Right cardiac atrium (tissue), 5 donors: Measurements from ENCODE around the gene ZNF22. TPM values are rescaled to one million over a fixed set of nuclear protein-coding genes. Genes with fewer than 3 reads are reported as not detected.
A peak's percentile ranks its signal among the peaks of the same experiment; 100 is the strongest.

Experiments used
- ATAC-seq, 2 donors: fragments of 200-7000 bp; cut with Tn5 transposase; one replicate each; pipeline versions ENCODE4 v1.8.0 to v1.9.1; 2020; ENCODE audit warnings: moderate library complexity in 2 of 2, mild to moderate bottlenecking in 1 of 2
- DNase-seq, 3 donors: peaks; one replicate each; pipeline ENCODE4 v3.0.0-alpha.2; 2020
- H3K27ac ChIP-seq: one replicate; pipeline ENCODE4 v1.5.1; 2013; ENCODE audit warnings: mild to moderate bottlenecking, low read length, control low read depth, moderate library complexity
- H3K27me3 ChIP-seq: one replicate; pipeline ENCODE4 v1.6.1; 2013; ENCODE audit not compliant: control insufficient read depth, insufficient read depth
- H3K4me1 ChIP-seq: one replicate; pipeline ENCODE4 v1.6.1; 2013; ENCODE audit warnings: low read length; ENCODE audit not compliant: control insufficient read depth, insufficient read depth
- H3K4me3 ChIP-seq: one replicate; pipeline ENCODE4 v1.5.1; 2013; ENCODE audit warnings: low read length, control low read depth
- H3K9me3 ChIP-seq: one replicate; pipeline ENCODE4 v1.6.1; 2013; ENCODE audit warnings: low read length; ENCODE audit not compliant: control insufficient read depth
- WGBS: extraction: QIAGEN DNeasy Blood & Tissue Kit; methylation state at CpG from one replicate; pipeline ENCODE4 v1.1.7; 2013; 5-methylcytosine and 5-hydroxymethylcytosine counted together
- intact Hi-C, 4 donors: fragments of 100-400 bp; cut with DNase I; formaldehyde crosslinking; loops; one replicate each; pipeline versions ENCODE4 v1.11.0 to v1.14.0; 2022 to 2023
- polyA plus RNA-seq: library from polyadenylated mRNA; stranded (reverse); fragments of 200-250 nt; gene quantifications from one replicate; pipeline ENCODE4 v1.2.3, GENCODE V29; 2013
- total RNA-seq, 4 donors: library from RNA; stranded (reverse); fragmentation: NEBNext Ultra II Directional; extraction: Animal tissue kit (Norgen Biotek cat#: 25700); gene quantifications; one replicate each; pipeline ENCODE4 v1.2.1, GENCODE V29; 2021
- donor health status: healthy with polysubstance abuse.
- donor health status: DM: no; HTN: yes; CAD: no.
- donor health status: DM: no; HTN: no; CAD: no.
- donor health status: DM: no; HTN: yes; CAD: no; lungs with severe emphysema.
- donor health status: DM: yes; HTN: yes; CAD: no.

The ZNF22 gene
- total and polyA plus RNA-seq, 5 donors, result 14.8 to 20.7 (median 19.2) TPM

DNA sequence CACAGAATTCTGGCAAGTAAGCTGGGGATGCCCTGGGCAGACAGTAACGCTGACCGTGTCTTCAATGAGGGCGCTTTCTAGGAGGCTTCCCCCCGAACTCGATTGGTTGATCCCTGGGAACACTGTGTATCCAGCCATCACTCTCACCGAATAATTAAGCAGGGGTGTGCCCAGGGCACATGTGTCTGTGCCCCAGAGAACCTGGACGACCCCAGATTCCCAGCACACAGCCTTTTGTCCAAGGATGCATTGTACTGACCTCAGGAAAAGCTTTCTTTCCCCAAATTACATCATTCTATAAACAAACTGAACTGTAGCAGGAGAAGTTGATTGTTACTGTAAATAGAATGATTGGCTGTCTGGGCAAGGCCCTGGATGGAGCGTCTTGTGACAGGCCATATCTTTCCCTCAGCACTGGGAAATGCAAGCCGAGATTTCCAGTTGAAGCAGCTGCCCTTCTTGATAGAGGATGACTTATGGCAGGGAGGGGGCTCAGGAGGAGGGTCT, 15.5 kb upstream of the ZNF22 start:
- H3K9me3 ChIP-seq, result no peaks in the 10 kb centered on the region
- DNase-seq (peak; percentile 10 to 53 (median 22)), ATAC-seq (peak in 1 of 2 donors; percentile 4)
- WGBS, result 37% methylated on average over 9 of the region's 9 CpGs
- intact Hi-C loops, result no loop called here
- H3K27me3 ChIP-seq, result no peaks in the 10 kb centered on the region
- peak overlapping the region; percentile 76 for H3K27ac ChIP-seq
- H3K4me1 ChIP-seq, result peaks cover 27% of the 10 kb centered on the region
- no peak overlapping the region for H3K4me3 ChIP-seq

DNA sequence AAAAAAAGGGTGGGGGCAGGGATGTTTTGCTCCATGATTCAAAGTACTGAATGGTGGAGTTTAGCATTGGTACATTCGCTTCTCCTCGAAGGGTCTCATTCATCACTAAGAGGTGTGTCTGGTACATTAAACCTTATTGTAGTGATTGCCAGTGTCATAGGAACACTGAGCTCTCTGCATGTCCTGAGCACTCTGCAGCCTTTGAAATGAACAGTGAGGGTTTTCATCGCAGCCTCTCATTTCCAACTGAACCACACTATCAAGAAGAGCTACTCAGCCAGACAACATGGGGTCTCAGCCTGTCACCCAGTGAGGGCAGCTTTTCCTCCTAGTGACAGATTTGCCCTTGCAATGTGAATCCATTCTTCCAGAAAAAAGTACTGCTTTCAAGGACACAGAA, 14.5 kb upstream of the ZNF22 start:
- Histone ChIP-seq H3K4me3 (no peak overlapping the region), H3K9me3 (no peaks in the 10 kb centered on the region), H3K4me1 (peaks cover 22% of the 10 kb centered on the region), H3K27ac (peak overlapping the region; percentile 62), H3K27me3 (no peaks in the 10 kb centered on the region)
- intact Hi-C loops, result no loop called here
- WGBS, result 67% methylated on average over 3 of the region's 3 CpGs
- ATAC-seq, result no peak
- no peak for DNase-seq

DNA sequence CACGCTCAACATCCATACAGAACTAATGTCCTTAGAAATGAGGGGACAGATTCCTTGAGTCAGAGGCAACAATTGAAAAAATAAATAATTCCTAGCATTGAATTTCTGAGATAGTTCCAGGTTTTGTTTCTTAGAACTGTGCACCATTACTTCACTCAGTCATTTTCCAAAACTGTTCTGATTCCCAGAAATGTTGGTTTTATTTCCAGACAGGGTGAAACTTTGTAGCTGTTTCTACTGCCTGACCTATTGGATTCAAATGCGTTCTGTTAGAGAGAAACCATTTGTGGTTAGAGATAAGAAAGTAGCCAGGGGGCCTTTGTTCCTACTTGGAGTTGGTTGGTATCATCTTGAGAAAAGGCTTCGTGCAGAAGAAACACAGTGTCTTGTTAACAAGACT, 14.1 kb upstream of the ZNF22 start:
- ATAC-seq, result peak in 1 of 2 donors; percentile 28
- H3K9me3 ChIP-seq, result no peaks in the 10 kb centered on the region
- intact Hi-C loops, result no loop called here
- H3K4me1 ChIP-seq, result peaks cover 20% of the 10 kb centered on the region
- H3K4me3 ChIP-seq, result no peak overlapping the region
- H3K27ac ChIP-seq, result no peak overlapping the region
- DNase-seq, result no peak
- H3K27me3 ChIP-seq, result no peaks in the 10 kb centered on the region
- 52% methylated on average over 3 of the region's 3 CpGs for WGBS

DNA sequence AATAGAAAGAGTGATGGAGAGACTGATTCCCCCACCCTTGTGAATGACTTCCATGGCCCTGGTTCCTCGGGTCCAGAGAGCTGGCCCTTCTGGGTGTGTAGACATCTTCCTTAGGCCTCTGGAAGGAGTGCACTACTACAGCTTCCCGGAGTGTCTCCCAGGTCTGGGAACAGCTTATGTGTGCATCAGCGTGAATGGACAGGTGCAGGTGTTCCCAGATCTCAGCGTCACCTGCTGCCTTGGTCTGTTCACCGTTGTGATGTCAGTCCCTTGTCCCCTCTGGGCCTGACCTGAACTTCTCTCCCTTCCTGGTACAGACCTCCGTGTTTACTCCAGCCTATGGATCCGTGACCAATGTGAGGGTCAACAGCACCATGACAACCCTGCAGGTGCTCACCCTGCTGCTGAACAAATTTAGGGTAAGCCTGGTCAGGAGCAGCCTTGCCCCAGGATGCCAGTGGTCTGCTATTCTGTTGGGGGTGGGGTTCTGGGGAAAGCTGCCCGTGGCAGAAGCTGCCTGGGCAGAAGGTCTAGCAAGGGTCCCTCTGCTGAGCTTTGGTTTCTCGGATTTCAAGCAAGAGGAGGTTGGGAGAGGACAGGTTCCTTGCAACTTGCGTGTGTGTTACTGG, 11.7 kb upstream of the ZNF22 start:
- ATAC-seq (no peak), DNase-seq (peak in 2 of 3 donors; percentile 23 to 50)
- Histone ChIP-seq H3K27me3 (no peaks in the 10 kb centered on the region), H3K4me3 (no peak overlapping the region), H3K9me3 (no peaks in the 10 kb centered on the region), H3K4me1 (peaks cover 24% of the 10 kb centered on the region), H3K27ac (no peak overlapping the region)
- 94% methylated on average over 10 of the region's 10 CpGs for whole genome bisulfite sequencing
- intact Hi-C loops, result no loop called here

DNA sequence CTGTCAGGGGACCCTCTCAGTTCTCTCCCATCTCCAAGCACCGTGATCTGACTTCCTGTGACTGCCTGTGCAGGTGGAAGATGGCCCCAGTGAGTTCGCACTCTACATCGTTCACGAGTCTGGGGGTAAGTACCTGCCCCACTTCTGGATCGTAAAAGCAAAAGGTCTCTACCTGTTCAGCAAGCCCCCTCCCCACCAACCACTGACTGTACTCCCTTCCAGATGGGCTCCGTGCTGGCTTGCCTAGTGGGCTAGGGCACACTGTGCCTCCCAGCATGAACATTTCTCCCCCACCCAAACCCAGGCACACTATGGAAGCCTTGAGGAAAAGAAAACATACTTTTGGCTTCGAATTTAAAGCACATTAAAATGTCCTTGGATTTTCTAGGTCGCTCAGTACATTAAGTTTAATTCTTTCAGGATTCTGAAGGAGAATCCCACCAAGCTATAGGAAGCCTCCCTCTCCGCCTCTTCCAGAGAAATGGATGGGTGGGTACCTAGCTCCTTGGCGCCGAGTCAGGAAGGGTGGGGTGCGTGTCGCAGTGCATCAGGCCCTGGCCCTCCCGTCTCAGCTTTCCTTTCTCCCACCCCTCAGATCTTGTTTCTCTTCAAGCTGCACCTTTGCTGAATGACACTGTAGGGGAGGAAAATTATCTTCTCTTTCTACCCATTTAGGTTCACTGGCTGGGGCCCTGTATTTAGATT, 11.0 kb upstream of the ZNF22 start:
- Histone ChIP-seq H3K27me3 (no peaks in the 10 kb centered on the region), H3K4me3 (no peak overlapping the region), H3K4me1 (peaks cover 19% of the 10 kb centered on the region), H3K9me3 (no peaks in the 10 kb centered on the region), H3K27ac (peak overlapping the region; percentile 7)
- DNase-seq, result peak in 2 of 3 donors; percentile 68 to 73
- ATAC-seq, result peak in 1 of 2 donors; percentile 51
- intact Hi-C loops, result no loop called here
- 75% methylated on average over 14 of the region's 14 CpGs for WGBS

DNA sequence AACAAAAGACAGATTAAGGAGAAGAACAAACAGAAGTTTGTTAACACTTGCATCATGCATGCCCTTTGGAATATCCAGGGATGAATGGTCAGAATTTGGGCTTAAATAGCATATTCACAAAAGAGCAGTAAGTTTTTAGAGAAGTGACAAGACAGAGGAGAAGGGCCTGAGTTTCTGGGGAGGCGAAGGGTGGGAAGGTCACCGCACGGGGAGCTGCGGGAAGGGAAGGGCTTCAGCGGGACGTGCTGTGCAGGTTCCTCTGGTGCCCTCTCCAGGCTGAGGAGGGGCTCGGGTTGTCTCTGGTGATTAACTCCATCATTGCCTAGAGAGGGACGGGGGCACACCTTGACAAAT, 10.4 kb upstream of the ZNF22 start:
- DNase-seq (peak in 2 of 3 donors; percentile 63 to 65), ATAC-seq (no peak)
- intact Hi-C loops, result no loop called here
- Histone ChIP-seq H3K27me3 (no peaks in the 10 kb centered on the region), H3K27ac (peak overlapping the region; percentile 39), H3K4me1 (peaks cover 22% of the 10 kb centered on the region), H3K9me3 (no peaks in the 10 kb centered on the region), H3K4me3 (no peak overlapping the region)
- WGBS, result 30% methylated on average over 8 of the region's 8 CpGs

DNA sequence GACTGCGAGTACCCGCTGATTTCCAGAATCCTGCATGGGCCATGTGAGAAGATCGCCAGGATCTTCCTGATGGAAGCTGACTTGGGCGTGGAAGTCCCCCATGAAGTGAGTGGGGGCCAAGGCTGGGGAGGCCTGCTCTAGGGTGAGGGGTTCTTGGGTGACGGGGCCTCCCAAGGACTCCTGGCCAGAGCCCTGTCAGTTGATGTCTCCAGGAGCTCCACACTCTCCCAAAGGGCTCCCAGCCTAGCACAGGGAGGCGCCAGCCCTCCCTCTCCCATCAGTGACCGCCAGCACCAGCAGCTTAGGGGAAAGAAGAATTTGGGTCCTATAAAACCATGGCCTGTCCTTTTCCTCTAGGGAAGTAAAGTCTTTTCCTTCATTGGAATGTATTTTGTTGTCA, 9.8 kb upstream of the ZNF22 start:
- H3K4me1 ChIP-seq, result peaks cover 20% of the 10 kb centered on the region
- intact Hi-C loops, result no loop called here
- H3K9me3 ChIP-seq, result no peaks in the 10 kb centered on the region
- no peaks in the 10 kb centered on the region for H3K27me3 ChIP-seq
- H3K4me3 ChIP-seq, result no peak overlapping the region
- 95% methylated on average over 7 of the region's 7 CpGs for WGBS
- ATAC-seq, result no peak
- no peak overlapping the region for H3K27ac ChIP-seq
- peak in 1 of 3 donors; percentile 20 for DNase-seq

DNA sequence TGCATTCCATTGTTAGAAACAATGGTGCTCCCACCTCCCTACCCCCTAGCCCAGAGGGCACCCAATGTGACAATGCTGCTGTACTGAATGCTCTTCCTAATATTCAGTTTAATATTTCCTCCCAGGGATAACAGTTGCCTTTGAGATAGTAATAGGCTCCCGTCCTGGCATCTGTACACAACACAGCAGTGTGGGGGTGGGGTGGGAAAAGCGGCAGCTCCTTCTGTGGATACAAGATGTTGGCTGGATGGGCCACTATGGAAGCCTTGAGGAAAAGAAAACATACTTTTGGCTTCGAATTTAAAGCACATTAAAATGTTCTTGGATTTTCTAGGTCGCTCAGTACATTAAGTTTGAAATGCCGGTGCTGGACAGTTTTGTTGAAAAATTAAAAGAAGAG, 9.2 kb upstream of the ZNF22 start:
- Histone ChIP-seq H3K9me3 (no peaks in the 10 kb centered on the region), H3K27ac (peak overlapping the region; percentile 37), H3K4me1 (peaks cover 24% of the 10 kb centered on the region), H3K4me3 (no peak overlapping the region), H3K27me3 (no peaks in the 10 kb centered on the region)
- DNase-seq (peak in 2 of 3 donors; percentile 86), ATAC-seq (no peak)
- 49% methylated on average over 5 of the region's 5 CpGs for WGBS
- intact Hi-C loops, result no loop called here

DNA sequence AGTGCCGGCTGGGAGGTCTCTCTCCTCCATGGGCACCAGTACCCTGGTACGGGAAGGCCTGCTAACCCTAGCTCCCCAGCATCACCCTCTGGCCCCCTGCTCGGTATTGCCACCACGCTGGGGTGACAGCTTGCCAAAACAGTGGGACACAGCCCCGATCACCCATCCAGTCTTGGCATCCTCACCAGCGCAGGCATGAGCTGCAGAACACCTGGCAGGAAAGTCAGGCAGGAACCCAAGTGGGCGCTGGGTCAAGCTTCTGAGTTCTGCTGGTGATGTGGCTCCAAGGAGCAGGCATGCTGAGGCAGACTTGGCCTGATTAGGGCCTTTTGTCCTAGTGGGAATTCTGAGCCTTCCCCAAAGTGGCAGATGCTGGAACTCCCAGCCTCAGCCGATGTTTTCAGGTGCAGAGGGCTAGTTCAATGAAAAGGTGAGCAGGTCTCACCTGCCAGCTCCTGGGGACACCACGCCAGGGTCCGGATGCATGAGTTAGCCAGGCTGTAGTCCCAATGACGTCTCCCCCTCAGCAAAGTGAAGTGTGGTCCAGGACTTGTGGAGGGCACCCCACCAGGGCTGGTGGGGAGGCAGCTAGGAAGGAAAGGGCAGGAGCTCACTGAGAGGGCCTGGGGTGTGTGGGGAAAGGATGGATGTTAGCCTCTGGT, 8.5 kb upstream of the ZNF22 start:
- Histone ChIP-seq H3K4me3 (no peak overlapping the region), H3K27ac (peak overlapping the region; percentile 54), H3K9me3 (no peaks in the 10 kb centered on the region), H3K4me1 (peaks cover 28% of the 10 kb centered on the region), H3K27me3 (no peaks in the 10 kb centered on the region)
- ATAC-seq (no peak), DNase-seq (peak in 2 of 3 donors; percentile 57 to 63)
- WGBS, result 74% methylated on average over 11 of the region's 11 CpGs
- intact Hi-C loops, result no loop called here

DNA sequence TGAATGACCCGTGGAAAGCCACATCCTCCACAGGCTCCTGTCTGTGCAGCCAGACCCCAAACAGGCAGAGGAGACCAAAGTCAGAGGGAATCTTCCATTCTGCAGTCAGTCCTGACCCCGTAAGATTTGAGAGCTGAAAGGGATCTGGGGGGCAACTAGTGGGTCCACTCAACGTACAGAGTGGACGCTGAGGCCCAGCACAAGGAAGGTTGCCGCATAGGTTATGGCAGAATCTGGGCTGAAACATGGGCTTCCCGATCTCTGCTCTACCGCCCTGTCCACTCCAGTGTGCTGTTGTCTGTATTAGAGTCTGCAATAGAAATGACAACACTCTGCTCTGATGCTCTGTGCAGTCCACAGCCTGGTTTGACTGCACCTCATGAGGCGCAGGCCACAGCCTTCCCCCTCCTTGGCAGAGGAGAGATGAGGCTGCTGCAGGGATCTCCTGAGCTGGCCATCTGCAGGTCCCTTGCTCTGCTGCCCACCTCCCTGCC, 7.9 kb upstream of the ZNF22 start:
- intact Hi-C loops, result no loop called here
- no peaks in the 10 kb centered on the region for H3K9me3 ChIP-seq
- 95% methylated on average over 8 of the region's 8 CpGs for WGBS
- no peak for ATAC-seq
- no peak for DNase-seq
- peaks cover 33% of the 10 kb centered on the region for H3K4me1 ChIP-seq
- H3K4me3 ChIP-seq, result no peak overlapping the region
- no peaks in the 10 kb centered on the region for H3K27me3 ChIP-seq
- no peak overlapping the region for H3K27ac ChIP-seq
